SK-N-SH treated with all-trans-retinoic acid at 6 μM for 48 hours (cell line): ENCODE data around the gene NT5C3B.
"Not testable (repeated sequence)": the region's sequence is repeated elsewhere in the genome, so short reads cannot be mapped to it uniquely, and the experiment has no call there.

Experiments
- ATAC-seq: fragments of 200-7000 bp; cut with Tn5 transposase; 3 replicates; pipeline ENCODE4 v1.9.1; 2020; ENCODE audit warnings: mild to moderate bottlenecking, moderate library complexity
- ARNTL ChIP-seq: fragments of 450-650 bp; formaldehyde crosslinking; IDR thresholded peaks from 2 replicates; pipeline ENCODE4 v1.5.0; 2020; ENCODE audit warnings: low read depth, mild to moderate bottlenecking, moderate library complexity, borderline replicate concordance
- CREB5 ChIP-seq: fragments of 250-450 bp; sonication (Bioruptor Pico); IDR thresholded peaks from 2 replicates; pipeline ENCODE4 v1.5.1; 2020; ENCODE audit warnings: low read depth, mild to moderate bottlenecking, moderate library complexity
- CSDC2 ChIP-seq: fragments of 250-450 bp; sonication (Bioruptor Pico); IDR thresholded peaks from 2 replicates; pipeline ENCODE4 v1.5.0; 2020; ENCODE audit warnings: mild to moderate bottlenecking, moderate library complexity
- CSRNP3 ChIP-seq: fragments of 250-450 bp; sonication (Bioruptor Pico); IDR thresholded peaks from 2 replicates; pipeline ENCODE4 v1.5.1; 2021; ENCODE audit warnings: mild to moderate bottlenecking, moderate library complexity
- GLIS3 ChIP-seq: fragments of 250-450 bp; sonication (Bioruptor Pico); IDR thresholded peaks from 2 replicates; pipeline ENCODE4 v1.5.0; 2020; ENCODE audit warnings: mild to moderate bottlenecking, moderate library complexity
- ISL1 ChIP-seq: fragments of 250-450 bp; sonication (Bioruptor Pico); IDR thresholded peaks from 2 replicates; pipeline ENCODE4 v2.1.2; 2022; ENCODE audit warnings: mild to moderate bottlenecking, moderate library complexity
- PATZ1 ChIP-seq: fragments of 250-450 bp; sonication (Bioruptor Pico); IDR thresholded peaks from 2 replicates; pipeline ENCODE4 v1.8.0; 2020; ENCODE audit warnings: mild to moderate bottlenecking, moderate library complexity, borderline replicate concordance
- PPARA ChIP-seq: fragments of 250-450 bp; sonication (Bioruptor Pico); IDR thresholded peaks from 2 replicates; pipeline ENCODE4 v1.5.0; 2020; ENCODE audit warnings: mild to moderate bottlenecking, borderline replicate concordance
- RARB ChIP-seq: fragments of 250-450 bp; sonication (Bioruptor Pico); IDR thresholded peaks from 2 replicates; pipeline ENCODE4 v1.8.0; 2021; ENCODE audit warnings: mild to moderate bottlenecking, moderate library complexity
- SNAI2 ChIP-seq: fragments of 250-450 bp; sonication (Bioruptor Pico); IDR thresholded peaks from 2 replicates; pipeline ENCODE4 v1.5.0; 2020; ENCODE audit warnings: mild to moderate bottlenecking, moderate library complexity
- TCF4 ChIP-seq: fragments of 250-450 bp; sonication (Bioruptor Pico); IDR thresholded peaks from 2 replicates; pipeline ENCODE4 v1.8.0; 2021; ENCODE audit warnings: mild to moderate bottlenecking, moderate library complexity, borderline replicate concordance
- TOX ChIP-seq: fragments of 250-450 bp; sonication (Bioruptor Pico); IDR thresholded peaks from 2 replicates; pipeline ENCODE4 v1.8.0; 2021; ENCODE audit warnings: mild to moderate bottlenecking, moderate library complexity, borderline replicate concordance
- ZNF8 ChIP-seq: fragments of 450-650 bp; formaldehyde crosslinking; IDR thresholded peaks from 2 replicates; pipeline ENCODE4 v1.5.0; 2020; ENCODE audit warnings: mild to moderate bottlenecking, moderate library complexity
- TF ChIP-seq, protein P1 (sequence below): fragments of 250-450 bp; sonication (Bioruptor Pico); IDR thresholded peaks from 2 replicates; pipeline ENCODE4 v1.8.0; 2021; ENCODE audit warnings: low read depth, mild to moderate bottlenecking, moderate library complexity, borderline replicate concordance
- TF ChIP-seq, protein P2 (sequence below): fragments of 250-450 bp; sonication (Bioruptor Pico); IDR thresholded peaks from 2 replicates; pipeline ENCODE4 v1.5.0; 2020; ENCODE audit warnings: mild to moderate bottlenecking, moderate library complexity

The NT5C3B gene

GRCh38 chr17:41781404-41782110 lies 54.5 kb downstream of the NT5C3B start:
- ATAC-seq, result no peak
- TF ChIP-seq, protein P1, sequence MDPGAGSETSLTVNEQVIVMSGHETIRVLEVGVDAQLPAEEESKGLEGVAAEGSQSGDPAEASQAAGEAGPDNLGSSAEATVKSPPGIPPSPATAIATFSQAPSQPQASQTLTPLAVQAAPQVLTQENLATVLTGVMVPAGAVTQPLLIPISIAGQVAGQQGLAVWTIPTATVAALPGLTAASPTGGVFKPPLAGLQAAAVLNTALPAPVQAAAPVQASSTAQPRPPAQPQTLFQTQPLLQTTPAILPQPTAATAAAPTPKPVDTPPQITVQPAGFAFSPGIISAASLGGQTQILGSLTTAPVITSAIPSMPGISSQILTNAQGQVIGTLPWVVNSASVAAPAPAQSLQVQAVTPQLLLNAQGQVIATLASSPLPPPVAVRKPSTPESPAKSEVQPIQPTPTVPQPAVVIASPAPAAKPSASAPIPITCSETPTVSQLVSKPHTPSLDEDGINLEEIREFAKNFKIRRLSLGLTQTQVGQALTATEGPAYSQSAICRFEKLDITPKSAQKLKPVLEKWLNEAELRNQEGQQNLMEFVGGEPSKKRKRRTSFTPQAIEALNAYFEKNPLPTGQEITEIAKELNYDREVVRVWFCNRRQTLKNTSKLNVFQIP (CRISPR knock-in tag), result no peak
- TF ChIP-seq TCF4 (CRISPR knock-in tag), result no peak
- TF ChIP-seq PPARA (CRISPR knock-in tag), result no peak
- TF ChIP-seq CSDC2 (CRISPR knock-in tag), result no peak
- no peak for TF ChIP-seq ZNF8 (CRISPR knock-in tag)
- no peak for TF ChIP-seq ISL1 (CRISPR knock-in tag)
- TF ChIP-seq ARNTL (CRISPR knock-in tag), result no peak
- TF ChIP-seq TOX (CRISPR knock-in tag), result no peak

GRCh38 chr17:41779954-41780353 lies 56.1 kb downstream of the NT5C3B start:
- no peak for ATAC-seq
- TF ChIP-seq, protein P2, sequence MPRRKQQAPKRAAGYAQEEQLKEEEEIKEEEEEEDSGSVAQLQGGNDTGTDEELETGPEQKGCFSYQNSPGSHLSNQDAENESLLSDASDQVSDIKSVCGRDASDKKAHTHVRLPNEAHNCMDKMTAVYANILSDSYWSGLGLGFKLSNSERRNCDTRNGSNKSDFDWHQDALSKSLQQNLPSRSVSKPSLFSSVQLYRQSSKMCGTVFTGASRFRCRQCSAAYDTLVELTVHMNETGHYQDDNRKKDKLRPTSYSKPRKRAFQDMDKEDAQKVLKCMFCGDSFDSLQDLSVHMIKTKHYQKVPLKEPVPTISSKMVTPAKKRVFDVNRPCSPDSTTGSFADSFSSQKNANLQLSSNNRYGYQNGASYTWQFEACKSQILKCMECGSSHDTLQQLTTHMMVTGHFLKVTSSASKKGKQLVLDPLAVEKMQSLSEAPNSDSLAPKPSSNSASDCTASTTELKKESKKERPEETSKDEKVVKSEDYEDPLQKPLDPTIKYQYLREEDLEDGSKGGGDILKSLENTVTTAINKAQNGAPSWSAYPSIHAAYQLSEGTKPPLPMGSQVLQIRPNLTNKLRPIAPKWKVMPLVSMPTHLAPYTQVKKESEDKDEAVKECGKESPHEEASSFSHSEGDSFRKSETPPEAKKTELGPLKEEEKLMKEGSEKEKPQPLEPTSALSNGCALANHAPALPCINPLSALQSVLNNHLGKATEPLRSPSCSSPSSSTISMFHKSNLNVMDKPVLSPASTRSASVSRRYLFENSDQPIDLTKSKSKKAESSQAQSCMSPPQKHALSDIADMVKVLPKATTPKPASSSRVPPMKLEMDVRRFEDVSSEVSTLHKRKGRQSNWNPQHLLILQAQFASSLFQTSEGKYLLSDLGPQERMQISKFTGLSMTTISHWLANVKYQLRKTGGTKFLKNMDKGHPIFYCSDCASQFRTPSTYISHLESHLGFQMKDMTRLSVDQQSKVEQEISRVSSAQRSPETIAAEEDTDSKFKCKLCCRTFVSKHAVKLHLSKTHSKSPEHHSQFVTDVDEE, result no peak
- TF ChIP-seq SNAI2 (CRISPR knock-in tag), result no peak
- no peak for TF ChIP-seq RARB (CRISPR knock-in tag)

- TF ChIP-seq PATZ1 (0 out of 2 replicates have a peak, but pooled peaks have one; percentile 47), RARB (CRISPR knock-in tag) (no peak)
- ATAC-seq, result peak; percentile 90
Observed at GRCh38 chr17:41777574-41778188, 58.4 kb downstream of the NT5C3B start.

DNA sequence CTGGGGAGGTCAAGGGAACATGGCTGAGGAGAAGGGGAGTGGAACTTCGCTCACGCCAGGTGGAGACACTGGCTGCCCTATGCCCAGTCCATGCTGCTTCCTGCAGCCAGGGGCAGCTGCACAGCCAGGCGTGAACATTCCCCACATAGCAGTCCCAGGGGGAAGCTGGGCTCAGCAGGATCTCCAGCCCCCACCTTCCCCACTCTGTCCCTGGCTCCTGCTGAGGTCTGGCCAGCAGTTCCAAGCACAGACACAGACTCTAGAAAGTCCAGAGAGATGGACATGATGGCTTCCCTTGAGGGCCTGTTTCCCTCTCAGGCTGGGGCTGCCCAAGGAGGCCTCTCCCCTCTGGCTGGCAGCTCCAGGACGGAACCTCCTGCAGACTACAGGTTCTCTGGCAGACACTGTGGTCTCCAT lies 58.9 kb downstream of the NT5C3B start:
- TF ChIP-seq GLIS3 (0 out of 2 replicates have a peak, but pooled peaks have one; percentile 44), CSRNP3 (CRISPR knock-in tag) (no peak), CREB5 (no peak)
- TF ChIP-seq, protein P2, result 0 out of 2 replicates have a peak, but pooled peaks have one; percentile 16
- TF ChIP-seq, all 23 proteins: peak for 2
- ATAC-seq, result peak; percentile 76

- ATAC-seq, result not testable (repeated sequence)
Observed at GRCh38 chr17:41776262-41776900, 59.7 kb downstream of the NT5C3B start.
